Sigmoid colon (tissue), 7 donors: ENCODE measurements around the gene ZNF829. TPM values are rescaled to one million over a fixed set of nuclear protein-coding genes. Genes with fewer than 3 reads are reported as not detected.
A peak's percentile ranks its signal among the peaks of the same experiment; 100 is the strongest.

Source experiments
- DNase-seq: peaks from one replicate; pipeline ENCODE4 v3.0.0-alpha.2; 2019
- H3K27ac ChIP-seq, 4 donors: fragments of 200-600 bp; sonication (generic); one replicate each; pipeline ENCODE4 v1.5.1; 2016 to 2019; ENCODE audit warnings: mild to moderate bottlenecking in 1 of 4
- H3K27me3 ChIP-seq, 3 donors: fragments of 200-600 bp; sonication (generic); one replicate each; pipeline ENCODE4 v1.5.1; 2019; ENCODE audit warnings: mild to moderate bottlenecking in 1 of 3
- H3K36me3 ChIP-seq, 4 donors: fragments of 200-600 bp; sonication (generic); one replicate each; pipeline ENCODE4 v1.5.1; 2016 to 2019
- H3K4me1 ChIP-seq, 4 donors: fragments of 200-600 bp; sonication (generic); one replicate each; pipeline ENCODE4 v1.5.1; 2017 to 2019
- H3K4me3 ChIP-seq, 4 donors: fragments of 200-600 bp; sonication (generic); one replicate each; pipeline ENCODE4 v1.5.1; 2017 to 2019; ENCODE audit warnings: mild to moderate bottlenecking in 2 of 4, moderate library complexity in 1 of 4
- H3K9me3 ChIP-seq, 4 donors: fragments of 200-600 bp in 3 of 4; sonication (generic) in 3 of 4; one replicate each; pipeline versions ENCODE4 v1.5.1 to v1.6.1; 2013 to 2019
- CTCF ChIP-seq, 4 experiments: fragments of 450-650 bp in 3 of 4; fragments of 200-600 bp in 1 of 4; IDR thresholded peaks; one replicate each; pipeline ENCODE4 v1.5.1; 2016 to 2019; ENCODE audit warnings: antibody characterized with exemption in 4 of 4, mild to moderate bottlenecking in 3 of 4, moderate library complexity in 2 of 4
- EP300 ChIP-seq, 4 donors: sonication (generic); formaldehyde crosslinking; IDR thresholded peaks; one replicate each; pipeline ENCODE4 v1.6.1; 2017; ENCODE audit warnings: antibody characterized with exemption in 4 of 4
- POLR2A ChIP-seq, 2 donors: fragments of 450-650 bp; IDR thresholded peaks; one replicate each; pipeline ENCODE4 v1.6.1; 2016; ENCODE audit warnings: antibody characterized with exemption in 2 of 2, mild to moderate bottlenecking in 2 of 2, moderate library complexity in 2 of 2
- POLR2AphosphoS5 ChIP-seq, 4 donors: sonication (generic); formaldehyde crosslinking; IDR thresholded peaks; one replicate each; pipeline ENCODE4 v1.6.1; 2017; ENCODE audit warnings: antibody characterized with exemption in 4 of 4
- WGBS, 2 donors: extraction: QIAGEN DNeasy Blood & Tissue Kit; methylation state at CpG; one replicate each; pipeline ENCODE4 v1.1.7; 2013; 5-methylcytosine and 5-hydroxymethylcytosine counted together
- intact Hi-C: fragments of 100-400 bp; cut with DNase I; formaldehyde crosslinking; loops from one replicate; pipeline ENCODE4 v1.15.1; 2023
- polyA plus RNA-seq, 3 donors: library from polyadenylated mRNA; stranded (reverse); fragments of 200-250 nt; gene quantifications; one replicate each; pipeline ENCODE4 v1.2.3, GENCODE V29; 2013
- total RNA-seq, 4 donors: library from RNA; depleted of rRNA; stranded (reverse); fragments of >200 nt; gene quantifications; one replicate each; pipeline ENCODE4 v1.1.0, GENCODE V29; 2016
- donor health status: healthy with polysubstance abuse.
- donor health status: Bipolar disorder and iron deficiency.
- donor health status: healthy.

The ZNF829 gene
- 1 to 10 TPM; 3.6 to 6.4 (median 4.8) TPM for total RNA-seq
- polyA plus RNA-seq, result 1 to 10 TPM in 1 of 3 donors, under 1 TPM in 2; under 0.01 to 1.3 (median 0.23) TPM

DNA sequence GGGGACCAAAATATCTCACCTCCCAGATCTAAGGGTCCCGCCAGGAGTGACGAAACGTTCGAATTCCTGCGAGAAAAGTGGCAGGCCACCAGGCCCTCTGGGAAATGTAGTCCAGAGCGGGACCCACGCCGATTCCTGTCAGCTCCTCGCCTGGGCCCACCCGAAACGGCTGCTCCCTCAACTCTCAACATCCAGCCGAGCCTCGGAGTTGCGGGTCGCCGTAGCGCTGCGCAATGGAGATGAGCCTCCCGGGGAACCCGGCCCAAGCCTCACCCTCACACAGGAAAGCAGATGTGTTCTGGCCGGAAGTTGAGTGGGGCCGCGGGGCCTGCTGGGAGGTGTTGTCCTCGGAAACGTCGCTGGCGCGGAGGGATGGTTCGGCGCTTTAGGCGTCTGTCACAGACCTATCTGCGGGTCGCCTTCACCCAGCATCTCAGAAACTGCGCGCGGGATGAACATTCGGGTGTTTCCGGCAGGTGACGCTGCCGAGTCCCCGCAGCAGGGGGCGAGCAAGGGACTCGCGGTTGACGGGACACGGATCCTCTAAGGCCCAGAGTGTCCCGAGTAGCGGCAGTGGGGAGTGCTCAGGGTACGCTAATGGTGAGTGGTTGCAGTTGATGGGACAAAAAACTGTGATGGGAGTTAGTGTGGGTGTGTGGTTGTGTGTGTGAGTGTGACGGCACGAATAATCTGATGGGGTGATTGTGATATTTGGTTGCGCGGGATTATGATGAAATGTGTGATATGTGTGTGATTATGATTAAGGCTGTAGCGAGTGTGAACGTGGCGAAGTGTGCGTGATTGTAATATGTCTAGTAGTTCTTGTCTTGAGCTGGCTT, at the start of gene ZNF829, which contains the start of gene ZNF568:
TSS of gene ZNF829 (minus strand) at position 300 of the 839 bp plus-strand sequence. CDS start 1,124 bp downstream, outside the sequence.
TSS of gene ZNF568 (plus strand) at position 341 of the 839 bp plus-strand sequence. CDS start 6,439 bp downstream, outside the sequence.
- peak; percentile 50 to 74 (median 67) for TF ChIP-seq POLR2AphosphoS5 (IDR thresholded peaks at IDR 0.05)
- TF ChIP-seq POLR2A (IDR thresholded peaks at IDR 0.05), result no peak
- TF ChIP-seq CTCF (IDR thresholded peaks at IDR 0.05), result peak in 3 of 4 experiments; percentile 38 to 56 (median 54)
- no peak for TF ChIP-seq EP300 (IDR thresholded peaks at IDR 0.05)
- Histone ChIP-seq H3K27me3 (no peaks in the 10 kb centered on the region), H3K9me3 (peaks cover 0 to 10% (median 0%) of the 10 kb centered on the region in 4 donors), H3K27ac (peak within 1 kb of the TSS; percentile 91 to 96 (median 93)), H3K4me3 (peak within 1 kb of the TSS; percentile 65 to 77 (median 68)), H3K4me1 (peaks cover 0 to 18% (median 17%) of the 10 kb centered on the region in 4 donors), H3K36me3 (peaks cover 0 to 41% (median 9%) of the 10 kb centered on the region in 4 donors)
- DNase-seq, result peak; percentile 91
- intact Hi-C loops, result loop anchor here (2.0 to 10.0 kb wide), 6 partner anchors 56 to 541 kb away; partner anchors contain the start of genes ZFP14, ZNF345, ZNF383 and ZNF461
- WGBS, 2 donors, result 1% methylated on average over 57 of the region's 57 CpGs

GRCh38 chr19:36963280-36963679, 47.2 kb upstream of the ZNF829 start:
- no peak overlapping the region for H3K4me3 ChIP-seq
- no peak overlapping the region for H3K27ac ChIP-seq
- WGBS, 2 donors, result 64 to 78% methylated on average over 2 of the region's 2 CpGs
- H3K4me1 ChIP-seq, result no peaks in the 10 kb centered on the region
- peaks cover 0 to 4% (median 0%) of the 10 kb centered on the region in 4 donors for H3K36me3 ChIP-seq
- TF ChIP-seq POLR2A (IDR thresholded peaks at IDR 0.05) (no peak), EP300 (IDR thresholded peaks at IDR 0.05) (no peak), CTCF (IDR thresholded peaks at IDR 0.05) (no peak), POLR2AphosphoS5 (IDR thresholded peaks at IDR 0.05) (no peak)
- H3K9me3 ChIP-seq, result peaks cover 0 to 20% (median 4%) of the 10 kb centered on the region in 4 donors
- intact Hi-C loops, result no loop called here
- H3K27me3 ChIP-seq, result no peaks in the 10 kb centered on the region
- no peak for DNase-seq

DNA sequence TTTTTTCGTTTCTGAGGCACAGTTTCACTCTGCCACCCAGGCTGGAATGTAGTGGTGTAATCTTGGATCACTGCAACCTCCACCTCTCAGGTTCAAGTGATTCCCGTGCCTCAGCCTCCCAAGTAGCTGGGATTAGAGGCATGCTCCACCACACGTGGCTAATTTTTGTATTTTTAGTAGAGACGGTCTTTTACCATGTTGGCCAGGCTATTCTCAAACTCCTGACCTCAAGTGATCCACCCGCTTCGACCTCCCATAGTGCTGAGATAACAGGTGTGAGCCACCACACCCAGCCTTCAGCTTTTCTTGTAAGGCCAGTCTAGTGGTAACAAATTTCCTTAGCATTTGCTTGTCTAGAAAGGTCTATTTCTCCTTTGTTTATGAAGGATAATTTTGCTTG, 46.3 kb upstream of the ZNF829 start:
- DNase-seq, result no peak
- WGBS, 2 donors, result 88 to 89% methylated on average over 6 of the region's 6 CpGs
- peaks cover 0 to 4% (median 0%) of the 10 kb centered on the region in 4 donors for H3K36me3 ChIP-seq
- H3K4me3 ChIP-seq, result no peak overlapping the region
- no peaks in the 10 kb centered on the region for H3K4me1 ChIP-seq
- TF ChIP-seq EP300 (IDR thresholded peaks at IDR 0.05) (no peak), CTCF (IDR thresholded peaks at IDR 0.05) (no peak)
- no peak overlapping the region for H3K27ac ChIP-seq
- intact Hi-C loops, result no loop called here
- H3K9me3 ChIP-seq, result peaks cover 0 to 18% (median 5%) of the 10 kb centered on the region in 4 donors
- no peaks in the 10 kb centered on the region for H3K27me3 ChIP-seq

- Histone ChIP-seq H3K36me3 (peaks cover 28 to 64% (median 44%) of the 10 kb centered on the region in 4 donors), H3K4me3 (no peak overlapping the region), H3K27me3 (no peaks in the 10 kb centered on the region), H3K27ac (no peak overlapping the region), H3K9me3 (peaks cover 15 to 48% (median 42%) of the 10 kb centered on the region in 4 donors), H3K4me1 (no peaks in the 10 kb centered on the region)
- TF ChIP-seq POLR2A (IDR thresholded peaks at IDR 0.05) (no peak), CTCF (IDR thresholded peaks at IDR 0.05) (no peak), EP300 (IDR thresholded peaks at IDR 0.05) (no peak), POLR2AphosphoS5 (IDR thresholded peaks at IDR 0.05) (no peak)
- intact Hi-C loops, result no loop called here
- DNase-seq, result no peak
- 96 to 98% methylated on average over 5 of the region's 5 CpGs for WGBS, 2 donors
These were observed 34.4 kb upstream of the ZNF829 start for GRCh38 chr19:36950335-36951119.
